PC-3 (cell line): ENCODE data around the gene KHDC4. TPM values are rescaled to one million over a fixed set of nuclear protein-coding genes. Genes with fewer than 3 reads are reported as not detected.
A peak's percentile ranks its signal among the peaks of the same experiment; 100 is the strongest.

Source experiments
- ATAC-seq: fragments of 200-7000 bp; cut with Tn5 transposase; 2 replicates; pipeline ENCODE4 v1.9.1; 2020; ENCODE audit warnings: mild to moderate bottlenecking, moderate library complexity
- BruUV-seq: library from RNA; stranded (reverse); fragments of 400-500 nt; replicated peaks from 2 replicates; lab custom pipeline; 2021; lab: Mats Ljungman, UMichigan
- CTCF ChIA-PET: fragments of 300-600 bp; sonication (Branson Sonifier 250); formaldehyde crosslinking; loops from one replicate; lab custom pipeline; 2022; ENCODE audit warnings: antibody characterized with exemption; lab: Charles Lee
- POLR2A ChIA-PET: fragments of 300-600 bp; sonication (Branson Sonifier 250); formaldehyde crosslinking; loops from one replicate; lab custom pipeline; 2022; ENCODE audit warnings: antibody characterized with exemption; ENCODE audit not compliant: unreplicated experiment; lab: Charles Lee
- DNase-seq: peaks from one replicate; pipeline ENCODE4 v3.0.0-alpha.2; 2015
- H2AFZ ChIP-seq: fragments of 300-600 bp; sonication (generic); 2 replicates; pipeline ENCODE4 v1.6.0; 2016; ENCODE audit warnings: antibody characterized with exemption, low read length
- H3F3A ChIP-seq: fragments of 300-600 bp; sonication (generic); one replicate; pipeline ENCODE4 v1.6.0; 2017; ENCODE audit warnings: antibody characterized with exemption, low read length, control low read depth, mild to moderate bottlenecking; ENCODE audit not compliant: unreplicated experiment
- H3K27ac ChIP-seq: fragments of 300-600 bp; sonication (generic); 2 replicates; pipeline ENCODE4 v1.5.1; 2016; ENCODE audit warnings: mild to moderate bottlenecking, low read length
- H3K27me3 ChIP-seq: fragments of 300-600 bp; sonication (generic); 2 replicates; pipeline ENCODE4 v1.6.1; 2016; ENCODE audit warnings: low read length, mixed read lengths
- H3K36me3 ChIP-seq: fragments of 300-600 bp; sonication (generic); 2 replicates; pipeline ENCODE4 v1.6.1; 2016; ENCODE audit warnings: low read depth, mixed run types, low read length, mixed read lengths
- H3K4me1 ChIP-seq: fragments of 300-600 bp; sonication (generic); 2 replicates; pipeline ENCODE4 v1.5.1; 2016; ENCODE audit warnings: low read length; ENCODE audit not compliant: insufficient read depth
- H3K4me2 ChIP-seq: fragments of 300-600 bp; sonication (generic); 2 replicates; pipeline ENCODE4 v1.6.0; 2016; ENCODE audit warnings: low read length
- H3K4me3 ChIP-seq: fragments of 300-600 bp; sonication (generic); 2 replicates; pipeline ENCODE4 v1.5.1; 2016; ENCODE audit warnings: mild to moderate bottlenecking, low read length, mixed read lengths
- H3K79me2 ChIP-seq: fragments of 300-600 bp; sonication (generic); 2 replicates; pipeline ENCODE4 v1.6.1; 2017; ENCODE audit warnings: low read length, mixed read lengths
- H3K9ac ChIP-seq: fragments of 300-600 bp; sonication (generic); 2 replicates; pipeline ENCODE4 v1.6.0; 2016; ENCODE audit warnings: mild to moderate bottlenecking, low read length
- H3K9me2 ChIP-seq: fragments of 300-600 bp; sonication (generic); replicated peaks from 2 replicates; pipeline ENCODE4 v1.6.1; 2016; ENCODE audit warnings: mixed run types, low read length, mixed read lengths
- H3K9me3 ChIP-seq: fragments of 300-600 bp; sonication (generic); 2 replicates; pipeline ENCODE4 v1.6.1; 2016; ENCODE audit warnings: low read length, mixed read lengths
- H4K20me1 ChIP-seq: fragments of 300-600 bp; sonication (generic); 2 replicates; pipeline ENCODE4 v1.6.1; 2016; ENCODE audit warnings: low read length, mixed read lengths
- EZH2 ChIP-seq: fragments of 300-600 bp; sonication (generic); IDR thresholded peaks from one replicate; pipeline ENCODE4 v1.6.1; 2017; ENCODE audit warnings: antibody characterized with exemption, mild to moderate bottlenecking, low read length; ENCODE audit not compliant: unreplicated experiment
- EZH2phosphoT487 ChIP-seq: fragments of 300-600 bp; sonication (generic); IDR thresholded peaks from 2 replicates; pipeline ENCODE4 v1.6.1; 2018; ENCODE audit warnings: mild to moderate bottlenecking, antibody characterized with exemption, low read length, borderline replicate concordance
- intact Hi-C: fragments of 100-400 bp; cut with micrococcal nuclease; formaldehyde crosslinking; loops from 2 replicates; pipeline ENCODE4 v1.9.0; 2023
- total RNA-seq: library from RNA; depleted of rRNA; stranded (reverse); fragments of >200 nt; gene quantifications from 2 replicates; pipeline ENCODE4 v1.2.3, GENCODE V29; 2014
- TF ChIP-seq, protein P1 (sequence below): fragments of 300-600 bp; sonication (generic); conservative IDR thresholded peaks from 2 replicates; pipeline ENCODE4 v1.5.1; 2017; ENCODE audit warnings: antibody characterized with exemption, low read depth, mild to moderate bottlenecking, low read length

Gene KHDC4
- total RNA-seq, 1 experiment from 2014 or later, result 63.4 TPM

- H3K9me2 ChIP-seq, result no peaks in the 10 kb centered on the region
- H3K4me3 ChIP-seq, result peak overlapping the region; percentile 83; the same call in 1 of the 2 replicates
- peaks cover 10% of the 10 kb centered on the region; the same call in 1 of the 2 replicates for H4K20me1 ChIP-seq
- H3F3A ChIP-seq, result peaks cover 46% of the 10 kb centered on the region
- DNase-seq, result peak; percentile 59
- peaks cover 31% of the 10 kb centered on the region for H3K79me2 ChIP-seq
- peak overlapping the region; percentile 76 for H3K27ac ChIP-seq
- POLR2A ChIA-PET, result interaction anchor here (0.5 kb wide), 1 partner anchor 43 kb away, joined by 13 read pairs; no protein-coding TSS in a partner anchor
- H3K9me3 ChIP-seq, result no peaks in the 10 kb centered on the region
- CTCF ChIA-PET, result interaction anchor here (0.6 to 0.7 kb wide), 2 partner anchors 26 to 218 kb away, joined by 4 read pairs; no protein-coding TSS in a partner anchor
- no peak overlapping the region for H2AFZ ChIP-seq
- BruUV-seq, result no TSS peak
- no peak overlapping the region for H3K9ac ChIP-seq
- no peak for TF ChIP-seq EZH2
- TF ChIP-seq, protein P1, sequence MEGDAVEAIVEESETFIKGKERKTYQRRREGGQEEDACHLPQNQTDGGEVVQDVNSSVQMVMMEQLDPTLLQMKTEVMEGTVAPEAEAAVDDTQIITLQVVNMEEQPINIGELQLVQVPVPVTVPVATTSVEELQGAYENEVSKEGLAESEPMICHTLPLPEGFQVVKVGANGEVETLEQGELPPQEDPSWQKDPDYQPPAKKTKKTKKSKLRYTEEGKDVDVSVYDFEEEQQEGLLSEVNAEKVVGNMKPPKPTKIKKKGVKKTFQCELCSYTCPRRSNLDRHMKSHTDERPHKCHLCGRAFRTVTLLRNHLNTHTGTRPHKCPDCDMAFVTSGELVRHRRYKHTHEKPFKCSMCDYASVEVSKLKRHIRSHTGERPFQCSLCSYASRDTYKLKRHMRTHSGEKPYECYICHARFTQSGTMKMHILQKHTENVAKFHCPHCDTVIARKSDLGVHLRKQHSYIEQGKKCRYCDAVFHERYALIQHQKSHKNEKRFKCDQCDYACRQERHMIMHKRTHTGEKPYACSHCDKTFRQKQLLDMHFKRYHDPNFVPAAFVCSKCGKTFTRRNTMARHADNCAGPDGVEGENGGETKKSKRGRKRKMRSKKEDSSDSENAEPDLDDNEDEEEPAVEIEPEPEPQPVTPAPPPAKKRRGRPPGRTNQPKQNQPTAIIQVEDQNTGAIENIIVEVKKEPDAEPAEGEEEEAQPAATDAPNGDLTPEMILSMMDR, result no peak
- no peak for TF ChIP-seq EZH2phosphoT487
- no peaks in the 10 kb centered on the region for H3K27me3 ChIP-seq
- H3K4me1 ChIP-seq, result peaks cover 32% of the 10 kb centered on the region
- intact Hi-C loops, result loop anchor here (5.0 kb wide), 1 partner anchor 55 kb away; the partner anchor contains the start of genes GON4L and SYT11
- peak overlapping the region; percentile 93 for H3K4me2 ChIP-seq
- peaks cover 50% of the 10 kb centered on the region for H3K36me3 ChIP-seq
- ATAC-seq, result peak; percentile 40
Observed at GRCh38 chr1:155912056-155912536, 22.1 kb downstream of the KHDC4 start.

GRCh38 chr1:155911156-155912055, 22.8 kb downstream of the KHDC4 start, which contains the start of gene RIT1:
TSS of gene RIT1 (minus strand) at chr1:155911349. CDS start at chr1:155910761, 588 bp downstream.
- Histone ChIP-seq H3K9me3 (no peaks in the 10 kb centered on the region), H3F3A (peaks cover 39% of the 10 kb centered on the region), H4K20me1 (0 out of 2 replicates have a peak, but pooled peaks cover 3% of the 10 kb centered on the region), H3K9me2 (no peaks in the 10 kb centered on the region), H3K27me3 (no peaks in the 10 kb centered on the region), H3K4me1 (peaks cover 32% of the 10 kb centered on the region), H3K4me2 (peak within 1 kb of the TSS; percentile 93), H3K79me2 (peaks cover 24% of the 10 kb centered on the region), H3K36me3 (peaks cover 47% of the 10 kb centered on the region), H2AFZ (peak within 1 kb of the TSS; percentile 74), H3K4me3 (peak within 1 kb of the TSS; percentile 83), H3K27ac (peak within 1 kb of the TSS; percentile 76), H3K9ac (peak within 1 kb of the TSS; percentile 68)
- TF ChIP-seq, protein P1, result no peak
- TF ChIP-seq EZH2phosphoT487, result no peak
- TF ChIP-seq EZH2, result no peak
- DNase-seq (peak; percentile 85), ATAC-seq (peak; percentile 76)
- ChIA-PET POLR2A (interaction anchor here (0.5 kb wide), 1 partner anchor 43 kb away, joined by 13 read pairs; no protein-coding TSS in a partner anchor), CTCF (interaction anchor here (0.7 kb wide), 1 partner anchor 26 kb away, joined by 4 read pairs; no protein-coding TSS in a partner anchor)
- BruUV-seq, result TSS peak; percentile 93
- intact Hi-C loops, result loop anchor here (5.0 kb wide), 1 partner anchor 54 kb away; the partner anchor contains the start of genes GON4L and SYT11
